Inflammatory macrophage (primary cell): ENCODE measurements around the gene ZGPAT.
"Not testable (repeated sequence)": the region's sequence is repeated elsewhere in the genome, so short reads cannot be mapped to it uniquely, and the experiment has no call there.

Source experiments
- DNase-seq, 2 donors: peaks; one replicate each; pipeline ENCODE4 v3.0.0-alpha.2; 2020 to 2022

Gene ZGPAT

DNA sequence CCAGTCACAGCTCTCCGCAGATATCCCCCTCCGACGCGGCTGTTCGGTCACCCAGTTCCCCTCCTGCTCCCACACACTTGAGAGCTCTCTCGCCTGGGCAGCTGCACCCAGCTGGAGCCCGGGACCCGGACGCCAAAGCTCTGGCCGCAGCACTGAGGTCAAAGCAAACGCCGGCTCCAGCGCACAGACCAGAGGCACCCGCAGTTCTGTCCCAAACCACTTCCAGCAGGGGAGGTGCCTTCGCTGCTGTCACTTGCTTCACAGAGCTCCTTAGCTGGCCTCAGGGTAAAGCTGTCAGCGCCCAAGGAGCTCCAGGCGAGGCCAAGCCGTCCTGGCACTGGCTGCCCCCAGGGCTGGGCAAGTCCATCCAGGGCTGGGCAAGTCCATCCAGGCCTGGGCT is 59.6 kb downstream of the ZGPAT start:
- no peak for DNase-seq

- DNase-seq: no peak
Measured at GRCh38 chr20:63767886-63768285, 60.0 kb downstream of the ZGPAT start.

- no peak for DNase-seq
Measured at GRCh38 chr20:63768591-63769515, 61.0 kb downstream of the ZGPAT start.

- no peak for DNase-seq
Measured at GRCh38 chr20:63769891-63770474, 62.1 kb downstream of the ZGPAT start.

DNA sequence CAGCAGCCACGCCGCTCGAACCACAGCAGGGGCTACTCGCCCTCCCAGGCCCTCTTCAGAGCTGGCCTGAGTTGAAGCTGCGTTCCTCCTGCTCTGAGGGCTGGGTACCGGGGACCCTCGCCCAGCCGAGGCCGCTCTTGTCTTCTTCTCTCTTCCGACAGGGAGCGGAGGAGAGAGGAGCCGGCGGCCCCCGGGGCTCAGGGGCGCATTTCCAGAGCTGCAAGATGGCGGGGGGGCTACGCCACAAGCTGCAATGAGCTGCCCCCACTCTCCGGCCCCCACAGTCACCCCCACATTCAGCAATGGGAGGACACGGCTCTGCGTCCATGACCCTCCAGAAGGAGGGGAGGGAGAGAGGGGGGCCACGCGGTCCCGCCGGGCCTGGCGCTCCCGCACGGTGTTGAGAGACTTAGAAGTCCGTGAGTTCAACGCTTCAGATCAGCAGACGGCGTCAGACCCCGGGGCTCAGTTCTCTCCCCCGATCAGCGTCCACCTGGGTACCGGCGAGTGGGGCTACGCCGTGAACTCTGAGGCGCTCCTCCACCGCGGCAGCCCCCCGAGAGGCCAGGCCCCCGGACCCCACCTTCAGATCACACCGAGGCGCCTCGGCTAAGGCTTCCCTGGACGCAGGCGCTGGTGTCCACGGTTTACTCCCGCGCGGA is 63.3 kb downstream of the ZGPAT start:
- DNase-seq: no peak

- DNase-seq: peak in 1 of 2 donors; percentile 25
Measured at GRCh38 chr20:63772781-63773518, 65.1 kb downstream of the ZGPAT start.

GRCh38 chr20:63773571-63774241 is 65.9 kb downstream of the ZGPAT start:
- DNase-seq: no peak

GRCh38 chr20:63774306-63774705 is 66.5 kb downstream of the ZGPAT start:
- no peak for DNase-seq

DNA sequence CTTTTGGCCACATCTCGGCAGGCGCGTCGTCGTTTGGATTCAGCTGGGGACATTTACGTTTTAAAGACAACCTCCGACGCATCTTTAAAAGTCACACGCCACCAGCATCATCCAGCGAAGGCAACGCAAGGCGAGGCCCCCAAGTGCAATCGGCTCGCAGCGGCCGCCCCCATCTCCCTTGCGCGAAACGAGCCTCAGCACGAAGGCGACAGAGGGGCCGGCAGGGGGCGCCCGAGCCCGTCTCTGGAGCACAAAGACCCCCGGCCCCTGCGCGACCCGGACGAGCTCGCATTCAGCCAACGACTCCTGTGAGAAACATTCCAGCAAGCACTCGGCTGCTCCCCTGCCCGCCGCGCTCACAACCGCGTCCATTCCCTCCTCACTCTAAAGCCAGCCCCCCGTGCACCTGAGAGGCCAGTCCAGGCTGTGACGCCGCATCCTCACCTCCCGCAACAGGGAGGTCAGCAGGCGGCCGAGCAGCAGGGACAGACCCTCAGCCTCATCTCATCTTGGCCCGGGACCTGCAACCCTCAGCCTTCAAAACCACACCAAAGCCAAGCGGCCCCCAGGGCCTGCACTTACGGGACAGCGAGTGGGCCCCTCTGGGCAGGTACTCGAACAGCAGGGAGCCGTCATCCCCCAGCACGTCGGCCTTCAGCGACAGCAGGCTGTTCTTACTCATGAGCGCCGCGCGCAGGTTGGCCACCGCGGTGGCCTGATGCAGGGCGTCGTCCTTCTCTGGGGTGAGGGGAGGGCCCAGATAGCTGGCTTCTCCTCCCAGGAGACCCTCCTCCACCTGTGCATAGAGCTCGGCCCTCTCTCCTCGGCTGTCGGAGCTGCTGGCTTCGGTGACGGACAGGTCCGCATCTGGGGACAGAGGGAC is 67.5 kb downstream of the ZGPAT start:
- DNase-seq: no peak

DNA sequence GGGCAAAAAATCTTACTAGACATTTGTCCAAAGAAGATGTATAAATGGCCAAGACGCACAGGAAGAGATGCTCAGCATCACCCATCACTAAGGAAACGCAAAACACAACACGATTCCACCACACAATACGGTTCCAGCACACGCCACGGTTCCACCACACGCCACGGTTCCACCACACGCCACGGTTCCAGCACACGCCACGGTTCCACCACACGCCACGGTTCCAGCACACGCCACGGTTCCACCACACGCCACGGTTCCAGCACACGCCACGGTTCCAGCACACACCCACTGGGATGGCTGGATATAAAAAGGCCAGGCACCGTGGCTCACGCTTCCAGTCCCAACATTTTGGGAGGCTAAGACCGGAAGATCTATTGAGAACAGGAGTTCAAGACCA is 69.0 kb downstream of the ZGPAT start:
- DNase-seq: not testable (repeated sequence)

- DNase-seq: no peak
Measured at GRCh38 chr20:63777614-63778013, 69.8 kb downstream of the ZGPAT start.

DNA sequence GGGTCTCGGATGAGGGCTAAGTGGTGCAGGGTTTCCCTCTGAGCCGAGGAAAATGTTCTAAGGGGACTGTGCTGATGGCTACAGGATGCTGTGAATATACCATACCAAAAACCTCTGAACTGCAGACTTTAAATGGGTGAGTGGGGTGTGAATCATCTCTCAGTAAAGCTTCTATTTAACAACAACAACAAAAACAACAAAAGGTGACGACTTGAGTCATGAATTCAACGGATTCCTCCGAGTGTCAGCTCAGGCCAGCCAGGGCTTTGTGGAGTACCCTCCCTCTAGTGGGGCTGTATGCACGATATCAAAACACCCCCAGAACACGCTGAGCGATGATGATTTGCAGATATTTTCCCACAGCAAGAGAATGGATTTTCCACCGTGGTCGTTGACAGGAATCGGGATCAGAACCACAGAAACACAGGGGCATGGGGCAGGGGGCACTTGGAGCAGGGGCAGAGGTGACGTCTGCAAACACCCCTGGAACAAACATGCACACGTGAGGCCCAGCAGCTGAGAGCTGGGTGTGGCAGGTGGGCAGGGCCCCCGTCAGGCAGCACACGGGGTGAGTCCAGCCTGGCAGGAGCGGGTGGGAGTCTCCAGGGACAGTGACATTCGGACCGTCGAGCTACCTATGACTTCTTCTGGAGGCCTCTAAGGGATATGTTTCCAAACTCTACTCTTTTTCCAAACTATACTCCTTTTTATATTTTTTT is 70.4 kb downstream of the ZGPAT start:
- no peak for DNase-seq

GRCh38 chr20:63778857-63779256 is 71.0 kb downstream of the ZGPAT start:
- peak in 1 of 2 donors; percentile 44 for DNase-seq

GRCh38 chr20:63781181-63781580 is 73.3 kb downstream of the ZGPAT start:
- no peak for DNase-seq

DNA sequence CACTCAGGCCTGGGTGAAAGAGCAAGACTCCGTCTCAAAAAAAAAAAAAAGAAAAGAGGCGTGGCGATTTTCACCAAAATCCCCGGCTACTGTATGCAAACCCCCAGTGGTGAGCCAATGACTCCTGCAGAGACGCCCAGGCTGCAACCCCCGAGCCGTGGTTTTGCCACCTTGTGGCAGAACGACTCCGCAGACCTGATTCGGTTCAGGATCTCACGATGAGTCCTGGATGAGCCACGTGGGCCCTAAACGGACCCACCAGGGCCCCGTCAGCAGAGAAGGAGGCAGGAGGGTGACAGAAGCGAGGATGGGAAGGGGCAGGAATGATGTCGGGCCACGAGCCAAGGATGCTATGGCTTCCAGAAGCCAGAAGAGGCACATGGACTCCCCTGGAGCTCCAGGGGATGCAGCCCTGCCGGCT is 74.2 kb downstream of the ZGPAT start:
- no peak for DNase-seq

- no peak for DNase-seq
Measured at GRCh38 chr20:63782521-63782971, 74.7 kb downstream of the ZGPAT start.

- DNase-seq: no peak
Measured at GRCh38 chr20:63783970-63784369, 76.1 kb downstream of the ZGPAT start.

DNA sequence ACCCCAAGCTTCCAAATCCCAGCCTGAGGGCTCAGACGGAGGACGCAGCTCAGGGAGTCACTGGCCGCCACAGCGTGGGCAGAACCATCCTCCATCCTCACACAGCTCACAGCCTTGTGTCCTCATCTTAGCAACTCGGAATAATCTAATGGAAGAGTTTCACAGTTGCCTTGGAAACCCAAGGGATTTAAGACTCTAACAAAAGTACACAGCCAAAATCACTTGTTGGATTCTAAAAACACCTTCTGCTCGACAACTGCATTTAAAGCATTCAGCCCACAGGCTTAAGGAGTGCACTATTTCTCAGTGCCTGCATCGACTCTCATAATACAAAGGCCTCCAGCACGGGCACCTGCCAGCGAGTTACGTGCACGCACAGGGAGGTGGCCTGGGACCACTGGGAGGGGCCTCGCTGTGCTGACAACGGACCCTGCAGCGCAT is 77.9 kb downstream of the ZGPAT start:
- DNase-seq: no peak
